Melanocyte of skin (primary cell): ENCODE results near the gene CSNK1A1L. TPM values are rescaled to one million over a fixed set of nuclear protein-coding genes. Genes with fewer than 3 reads are reported as not detected.

Experiments used
- total RNA-seq, 2 donors: library from RNA; depleted of rRNA; stranded (reverse); fragments of >200 nt; gene quantifications; 2 replicates each; pipeline ENCODE4 v1.2.3, GENCODE V29; 2012

Gene CSNK1A1L
- total RNA-seq, result not detected

GRCh38 chr13:37105251-37105714 lies at the start of gene CSNK1A1L:
Gene CSNK1A1L (minus strand): TSS chr13:37105664. CDS start chr13:37105256, 408 bp downstream.

GRCh38 chr13:37058910-37059847 lies 46.3 kb downstream of the CSNK1A1L start, which contains the start of gene SUPT20H:
Gene SUPT20H (minus strand): TSS chr13:37059688. CDS start chr13:37051490, 8,198 bp downstream.

Other genes with a start within 250 kb of the CSNK1A1L start
- under 1 TPM; 0.34 to 0.67 TPM for gene SMAD9, start 185.4 kb downstream of the CSNK1A1L start, total RNA-seq
- gene ALG5, start 106.3 kb downstream of the CSNK1A1L start, total RNA-seq, result 10 to 100 TPM; 42.0 to 48.6 TPM
- 10 to 100 TPM; 23.4 to 56.3 TPM for gene EXOSC8, start 104.9 kb downstream of the CSNK1A1L start, total RNA-seq
- 10 to 100 TPM; 48.2 to 59.9 TPM for gene SUPT20H, start 46.0 kb downstream of the CSNK1A1L start, total RNA-seq